GM19238 (cell line): ENCODE data around the gene NISCH.

Experiments used
- DNase-seq: peaks from one replicate; pipeline ENCODE4 v3.0.0; 2011; ENCODE audit warnings: low spot score; ENCODE audit not compliant: insufficient read length

Gene NISCH

DNA sequence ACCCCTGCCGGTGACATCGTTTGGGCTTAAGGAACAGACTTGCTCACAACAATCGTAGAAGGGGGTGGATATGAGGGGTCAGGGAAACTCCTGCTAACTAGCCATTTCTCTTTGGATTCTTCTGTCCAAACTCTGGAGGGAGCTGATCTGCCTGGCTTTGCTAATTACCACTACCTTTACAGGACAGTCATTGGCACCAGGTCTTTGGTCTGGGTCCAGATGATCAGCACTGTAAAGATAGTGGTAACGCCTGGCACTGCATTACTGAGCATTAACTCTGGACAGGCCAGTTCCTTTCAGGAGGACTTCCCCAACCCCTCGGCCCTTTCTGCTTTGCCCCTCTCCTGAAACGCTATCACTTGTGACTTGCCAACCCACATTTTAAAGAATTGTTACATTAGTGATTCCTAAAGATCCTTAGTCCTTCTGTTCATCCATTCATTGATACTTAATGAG is 81.8 kb downstream of the NISCH start:
- no peak for DNase-seq

DNA sequence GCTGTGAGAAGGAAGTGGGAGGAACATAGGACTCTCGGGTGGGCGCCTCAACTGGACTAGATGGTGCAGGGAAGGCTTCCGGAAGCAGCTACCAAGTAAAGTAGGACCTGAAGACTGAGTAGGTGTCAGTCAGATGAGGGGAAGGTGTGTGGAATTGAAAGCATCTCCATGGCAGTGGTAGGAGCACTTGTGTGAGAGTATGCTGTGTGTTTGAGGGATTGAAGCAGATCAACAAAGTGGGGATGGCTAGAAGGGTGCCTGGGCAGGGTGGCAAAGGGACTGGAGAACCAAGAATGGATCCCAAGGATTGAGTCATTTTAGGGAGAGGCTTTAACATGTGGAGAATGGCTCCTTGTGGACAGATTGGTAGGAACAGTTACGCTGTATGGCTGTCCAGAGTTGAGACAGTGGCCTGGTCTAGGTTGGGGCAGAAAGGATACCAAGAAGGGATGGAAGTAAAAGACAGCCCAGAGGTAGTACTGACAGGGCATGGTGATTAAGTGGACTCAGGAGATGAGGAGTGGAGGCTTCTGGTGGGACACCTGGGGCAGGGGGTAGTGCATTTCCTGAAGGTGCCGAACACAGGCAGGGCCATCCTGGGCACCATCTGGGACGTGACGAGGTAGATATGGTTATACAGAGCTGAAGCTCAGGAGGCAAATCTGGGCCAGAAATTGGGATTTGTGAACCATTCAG is 82.5 kb downstream of the NISCH start:
- DNase-seq: no peak

DNA sequence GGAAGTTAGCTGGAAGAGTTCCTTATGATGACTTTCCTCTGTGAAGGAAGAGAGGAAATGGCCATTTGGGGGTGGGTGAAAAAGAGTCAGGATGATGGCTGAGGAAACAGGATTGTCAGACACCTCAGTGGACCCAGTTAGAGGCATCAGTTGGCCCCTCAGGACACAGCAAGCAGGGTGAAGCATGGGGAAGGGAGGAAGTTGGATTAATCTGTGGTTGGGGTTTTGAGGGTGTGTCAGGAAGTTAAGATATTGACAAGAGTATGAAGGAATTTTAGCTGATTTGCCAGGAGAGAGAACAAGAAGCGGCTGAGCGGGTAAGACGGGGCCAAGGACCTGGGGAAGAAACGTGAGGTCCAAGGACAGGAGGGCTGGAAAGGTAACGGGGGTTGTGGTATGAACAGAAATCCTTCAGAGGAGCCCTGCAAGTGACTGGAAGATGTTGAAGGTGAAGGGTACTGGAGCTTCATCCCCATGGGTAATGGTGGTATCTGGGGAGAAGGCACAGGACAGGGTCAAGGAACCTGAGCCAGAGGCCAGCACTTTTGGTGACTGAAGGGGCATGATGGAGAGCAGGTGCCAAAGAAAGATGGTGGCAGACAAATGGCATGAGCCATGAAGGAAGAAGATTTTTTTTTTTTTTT is 83.7 kb downstream of the NISCH start:
- no peak for DNase-seq

DNA sequence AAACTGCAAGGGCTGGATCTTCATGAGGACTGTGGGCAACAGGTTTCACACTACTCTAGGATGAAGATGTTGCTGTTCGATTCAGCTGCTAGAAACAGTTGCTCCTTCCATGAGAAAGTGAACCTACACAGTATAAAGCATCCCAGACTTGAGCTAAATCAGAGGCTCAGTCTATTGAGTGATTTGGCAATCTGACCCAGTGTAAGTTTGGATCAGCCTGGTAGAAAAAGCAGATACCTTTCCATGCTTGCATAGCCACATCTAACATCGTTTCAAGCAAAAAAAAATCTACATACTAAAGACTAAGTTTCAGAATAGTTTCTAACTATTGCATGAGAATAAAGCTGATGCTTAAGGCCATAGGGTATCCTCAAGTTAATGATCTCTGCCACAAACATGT is 85.6 kb downstream of the NISCH start:
- no peak for DNase-seq
